GM19238 (cell line): ENCODE data around the gene ZNF609.
"Not testable (repeated sequence)": the region's sequence is repeated elsewhere in the genome, so short reads cannot be mapped to it uniquely, and the experiment has no call there.

Source experiments
- DNase-seq: peaks from one replicate; pipeline ENCODE4 v3.0.0; 2011; ENCODE audit warnings: low spot score; ENCODE audit not compliant: insufficient read length

Gene ZNF609

GRCh38 chr15:64454282-64454681 is 6.1 kb upstream of the ZNF609 start:
- no peak for DNase-seq

GRCh38 chr15:64455961-64456371 is 4.4 kb upstream of the ZNF609 start:
- DNase-seq: no peak

DNA sequence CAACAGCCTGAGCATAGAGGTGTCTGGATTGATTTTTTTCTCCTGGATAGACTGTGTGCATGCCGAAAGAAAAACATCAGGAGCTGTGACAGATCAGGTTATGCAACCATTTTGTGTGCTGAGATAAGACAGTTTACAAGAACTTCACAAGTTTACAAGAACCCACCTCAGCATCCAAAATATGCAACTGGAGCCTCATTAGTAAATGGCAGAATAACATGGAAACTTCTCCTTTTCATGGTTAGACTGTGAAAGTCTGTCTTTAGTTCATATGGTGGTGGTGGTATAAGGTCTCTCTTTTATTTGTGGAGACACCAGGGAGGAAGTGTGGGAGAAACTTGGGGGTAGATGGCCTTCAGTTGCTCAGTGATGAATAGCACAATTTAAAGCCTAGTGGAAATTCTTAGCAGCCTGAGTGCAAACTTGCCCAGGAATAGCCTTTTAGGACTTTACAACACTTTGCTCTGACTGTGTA is 3.7 kb upstream of the ZNF609 start:
- no peak for DNase-seq

GRCh38 chr15:64459066-64459781 is 1.2 kb upstream of the ZNF609 start:
- no peak for DNase-seq

- peak; percentile 37 for DNase-seq
Measured at GRCh38 chr15:64460724-64461720, 644 bp downstream of the ZNF609 start.

DNA sequence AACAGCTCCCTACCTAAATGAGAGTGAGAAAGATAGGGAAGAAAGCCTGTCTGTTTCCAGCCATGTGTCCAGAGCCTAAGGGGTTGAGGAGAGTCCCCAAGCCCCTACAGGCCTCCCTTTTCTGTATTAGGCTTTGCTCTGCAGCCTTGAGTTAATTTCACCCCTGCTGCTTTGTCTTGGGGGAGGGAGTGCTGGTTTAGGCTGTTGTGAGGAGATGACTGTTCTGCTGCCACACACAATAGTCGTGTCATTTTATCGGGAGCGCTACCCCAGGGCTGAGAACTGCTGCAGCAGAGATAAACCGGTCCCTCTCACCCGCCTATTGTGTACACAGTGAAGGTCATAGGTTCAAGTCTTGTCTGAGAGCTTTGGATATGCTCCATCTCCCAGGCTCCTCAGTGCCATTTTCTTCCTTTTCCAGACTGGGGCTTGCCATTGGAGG is 1.4 kb downstream of the ZNF609 start:
- DNase-seq: no peak

GRCh38 chr15:64462492-64462891 is 2.1 kb downstream of the ZNF609 start:
- no peak for DNase-seq

GRCh38 chr15:64464276-64465005 is 4.1 kb downstream of the ZNF609 start:
- no peak for DNase-seq

DNA sequence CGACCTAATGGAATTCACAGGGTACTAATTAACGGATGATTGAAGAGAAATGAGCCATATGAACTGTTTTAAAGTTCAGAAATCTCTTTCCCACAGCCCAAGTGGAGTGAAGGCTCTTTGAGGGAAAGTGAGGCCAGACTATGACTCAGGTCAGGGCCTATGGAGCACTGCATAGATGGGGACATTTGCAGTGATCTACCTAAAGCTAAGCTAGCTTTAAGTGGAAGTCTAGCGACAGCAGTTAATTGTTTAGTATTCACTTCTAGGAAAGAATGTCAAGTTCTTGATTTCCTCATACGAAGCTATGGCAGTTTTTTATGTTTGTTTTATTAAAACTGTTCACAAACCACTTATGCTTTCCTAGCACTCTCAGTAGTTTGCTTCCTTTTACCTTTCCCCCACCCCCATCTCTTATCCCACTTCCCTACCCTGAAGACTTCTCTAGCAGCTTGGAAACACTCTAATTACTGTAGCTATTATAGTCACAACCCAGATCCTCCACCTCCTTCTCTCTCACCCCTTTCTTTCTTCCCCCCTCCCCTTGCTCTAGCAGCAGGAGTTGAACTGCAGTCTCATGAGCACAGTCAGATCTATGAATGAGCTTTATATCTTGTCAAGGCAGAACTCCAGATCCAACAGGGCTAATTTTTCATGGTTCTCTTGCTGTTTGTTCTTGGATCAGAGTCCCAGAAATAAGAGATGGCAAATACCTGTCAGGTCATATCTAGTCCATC is 6.2 kb downstream of the ZNF609 start:
- DNase-seq: no peak

GRCh38 chr15:64472161-64472560 is 11.8 kb downstream of the ZNF609 start:
- DNase-seq: no peak

DNA sequence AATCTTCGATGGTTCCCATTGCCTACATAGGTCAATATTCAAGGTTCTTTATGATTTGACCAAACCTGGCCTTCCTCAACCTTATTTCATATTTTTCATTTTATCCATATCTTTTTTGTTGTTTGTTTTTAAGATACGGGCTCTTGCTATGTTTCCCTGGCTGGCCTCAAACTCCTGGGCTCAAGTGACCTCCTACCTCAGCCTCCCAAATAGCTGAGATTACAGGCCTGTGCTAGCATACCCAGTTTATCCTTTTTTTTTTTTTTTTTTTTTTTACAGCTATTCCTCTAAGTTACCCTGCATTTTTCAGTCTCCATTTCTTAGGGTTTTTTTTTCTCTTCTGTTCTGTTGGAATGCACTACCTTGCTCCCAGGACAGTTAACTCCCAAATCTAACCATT is 14.5 kb downstream of the ZNF609 start:
- DNase-seq: no peak

DNA sequence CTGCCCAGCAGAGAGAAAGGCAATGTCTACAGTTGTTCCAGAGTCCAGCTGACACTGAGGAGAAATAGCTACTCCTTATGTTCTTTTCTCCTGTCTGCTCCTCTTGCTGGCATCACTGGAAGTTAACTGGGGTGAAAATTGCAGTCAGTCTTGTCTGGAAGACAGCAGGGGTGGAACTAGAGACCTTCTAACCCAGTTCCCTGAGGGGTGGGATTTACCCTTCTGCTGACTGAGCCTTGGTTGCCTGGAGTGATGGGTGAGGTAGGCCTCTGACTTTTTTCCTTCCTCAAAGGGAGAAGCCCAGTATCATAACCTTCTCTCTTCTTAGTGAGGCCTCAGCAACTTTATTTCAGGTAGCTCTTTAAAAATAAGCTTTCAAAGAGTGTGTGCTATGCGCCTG is 16.2 kb downstream of the ZNF609 start:
- DNase-seq: no peak

DNA sequence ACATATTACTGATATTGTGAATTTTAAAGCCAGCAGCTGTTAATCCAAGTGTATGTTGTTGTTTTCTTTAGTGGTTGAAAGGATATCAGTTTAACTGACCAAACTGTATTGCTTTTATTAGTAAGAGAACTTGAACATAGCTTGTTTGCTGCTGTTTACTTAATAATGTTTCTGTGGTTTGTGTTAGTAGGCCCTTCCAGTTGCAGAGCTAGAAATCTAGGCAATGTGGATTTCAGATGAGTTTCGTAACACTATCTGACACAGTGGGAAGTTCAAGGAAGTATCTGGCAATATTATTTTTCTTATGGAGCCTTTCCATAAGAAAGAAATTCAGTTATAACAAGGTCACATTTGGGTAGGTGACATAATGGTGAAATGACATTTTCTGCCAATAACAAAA is 18.5 kb downstream of the ZNF609 start:
- no peak for DNase-seq

- DNase-seq: no peak
Measured at GRCh38 chr15:64480891-64481290, 20.5 kb downstream of the ZNF609 start.

GRCh38 chr15:64483749-64484148 is 23.4 kb downstream of the ZNF609 start:
- DNase-seq: no peak

DNA sequence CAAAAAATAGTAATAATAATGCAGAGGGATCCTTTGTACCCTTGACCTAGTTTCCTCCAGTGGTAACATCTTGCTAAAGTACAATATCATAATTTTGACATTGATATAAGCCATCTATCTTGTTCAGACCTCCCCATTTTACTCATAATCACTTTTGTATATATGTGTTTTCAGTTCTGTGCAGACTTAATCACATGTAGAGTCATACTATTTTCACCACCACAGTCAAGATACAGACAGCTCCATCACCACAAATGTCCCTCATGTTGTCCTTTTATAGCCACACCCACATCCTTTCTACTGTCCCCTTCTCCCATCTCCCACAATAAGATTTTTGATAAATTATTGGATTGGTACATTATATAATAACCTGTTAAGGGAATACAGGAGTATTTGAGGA is 25.4 kb downstream of the ZNF609 start:
- DNase-seq: no peak

- no peak for DNase-seq
Measured at GRCh38 chr15:64490598-64491259, 30.4 kb downstream of the ZNF609 start.

DNA sequence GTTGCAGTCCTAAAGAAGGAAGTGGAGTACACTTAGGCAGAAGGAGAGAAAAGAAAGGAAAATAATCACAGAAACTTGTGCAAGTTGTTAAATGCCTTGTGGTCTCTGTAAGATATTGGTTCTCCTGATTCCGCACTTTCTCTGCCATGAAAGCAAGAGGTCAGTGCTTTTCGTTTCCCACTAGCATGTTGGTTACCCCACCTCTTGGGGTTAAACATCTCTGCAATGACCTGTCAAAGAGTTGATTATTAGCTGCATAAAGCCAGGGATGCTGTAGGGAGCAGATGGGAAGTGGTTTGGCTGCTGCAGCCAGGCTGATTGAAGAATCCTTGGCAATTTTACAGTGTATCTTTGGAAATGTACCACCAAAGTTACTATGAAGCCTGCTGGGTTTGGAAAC is 33.3 kb downstream of the ZNF609 start:
- DNase-seq: no peak

DNA sequence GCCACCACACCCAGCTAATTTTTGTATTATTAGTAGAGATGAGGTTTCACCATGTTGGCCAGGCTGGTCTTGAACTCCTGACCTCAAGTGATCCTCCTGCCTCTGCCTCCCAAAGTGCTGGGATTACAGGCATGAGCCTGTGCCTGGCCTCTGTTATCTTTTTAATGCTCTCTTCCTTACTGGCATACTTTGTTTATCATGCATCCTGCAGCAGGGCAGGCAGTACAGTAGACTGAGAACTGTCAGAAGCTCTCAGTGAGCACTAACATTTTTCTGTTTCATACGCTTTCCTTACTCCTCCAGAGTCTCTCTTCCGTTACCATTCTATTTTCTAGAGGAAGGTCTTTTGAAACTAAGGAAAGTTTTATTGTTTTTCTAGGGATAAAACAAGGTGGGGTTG is 35.6 kb downstream of the ZNF609 start:
- DNase-seq: not testable (repeated sequence)

DNA sequence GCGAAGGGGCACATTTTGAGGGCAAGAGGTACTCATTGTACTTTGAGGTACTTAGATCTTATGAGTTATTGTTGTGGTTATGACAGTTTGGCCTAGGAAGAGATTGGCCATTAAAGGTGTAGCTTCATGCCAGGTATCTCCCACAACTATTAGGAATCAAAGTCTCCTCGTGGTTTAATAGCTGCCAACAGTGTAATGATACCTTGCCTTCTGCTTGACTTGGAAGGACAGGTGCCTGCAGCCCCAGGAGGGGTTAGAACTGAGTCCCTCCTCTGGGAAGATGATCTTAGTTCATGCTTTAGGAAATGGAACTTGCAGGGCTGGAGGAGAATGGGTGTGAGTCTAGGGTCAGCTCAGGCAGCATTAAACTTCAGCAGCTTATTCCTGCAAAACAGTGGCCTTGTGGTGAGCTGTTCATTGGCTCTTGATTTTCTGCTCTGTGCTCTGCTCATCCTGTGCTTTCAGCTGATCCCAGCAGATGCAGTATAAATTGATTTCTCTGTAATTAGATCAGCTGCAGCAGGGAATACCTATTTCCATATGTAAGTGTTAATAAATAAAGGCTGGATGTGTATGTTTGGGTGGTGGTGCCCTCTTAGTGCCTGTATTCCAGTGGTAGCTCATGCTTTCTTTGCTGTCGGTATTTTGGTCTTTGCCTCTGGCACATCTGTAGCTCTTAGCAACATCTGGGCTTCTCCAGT is 40.5 kb downstream of the ZNF609 start:
- DNase-seq: no peak
